ENCODE results near the gene ADAMTS9.

The ADAMTS9 gene

DNA sequence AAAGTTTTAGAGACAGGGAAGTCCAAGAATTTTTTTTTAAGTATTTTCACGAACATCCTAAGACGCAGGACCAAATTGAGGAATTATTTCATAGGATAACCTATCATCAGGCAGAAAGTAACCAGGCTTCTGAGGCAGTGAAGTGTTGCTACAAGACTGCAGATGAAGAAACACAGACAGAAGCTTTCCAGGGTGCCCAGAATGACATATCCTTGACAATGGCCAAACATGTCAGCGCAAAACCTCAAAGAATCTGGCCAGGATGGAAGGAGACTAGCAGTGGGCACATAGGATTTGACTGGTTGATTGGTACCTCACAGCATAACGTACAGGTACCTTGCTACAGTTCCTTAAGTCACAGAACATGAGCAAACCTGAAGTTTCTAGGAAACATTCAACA, 7.5 kb downstream of the ADAMTS9 start:
- H3F3A ChIP-seq (ENCODE audit: insufficient read depth): no peaks in the 10 kb centered on the region
- H3K9ac ChIP-seq (ENCODE audit: low read length): no peak overlapping the region
- H3K9me3 ChIP-seq (ENCODE audit: insufficient read depth, low read length): no peaks in the 10 kb centered on the region
- H4K20me1 ChIP-seq (ENCODE audit: low read depth, low read length): no peaks in the 10 kb centered on the region
- H3K79me2 ChIP-seq (ENCODE audit: insufficient read depth, low read length): no peaks in the 10 kb centered on the region
- TF ChIP-seq, protein P1, sequence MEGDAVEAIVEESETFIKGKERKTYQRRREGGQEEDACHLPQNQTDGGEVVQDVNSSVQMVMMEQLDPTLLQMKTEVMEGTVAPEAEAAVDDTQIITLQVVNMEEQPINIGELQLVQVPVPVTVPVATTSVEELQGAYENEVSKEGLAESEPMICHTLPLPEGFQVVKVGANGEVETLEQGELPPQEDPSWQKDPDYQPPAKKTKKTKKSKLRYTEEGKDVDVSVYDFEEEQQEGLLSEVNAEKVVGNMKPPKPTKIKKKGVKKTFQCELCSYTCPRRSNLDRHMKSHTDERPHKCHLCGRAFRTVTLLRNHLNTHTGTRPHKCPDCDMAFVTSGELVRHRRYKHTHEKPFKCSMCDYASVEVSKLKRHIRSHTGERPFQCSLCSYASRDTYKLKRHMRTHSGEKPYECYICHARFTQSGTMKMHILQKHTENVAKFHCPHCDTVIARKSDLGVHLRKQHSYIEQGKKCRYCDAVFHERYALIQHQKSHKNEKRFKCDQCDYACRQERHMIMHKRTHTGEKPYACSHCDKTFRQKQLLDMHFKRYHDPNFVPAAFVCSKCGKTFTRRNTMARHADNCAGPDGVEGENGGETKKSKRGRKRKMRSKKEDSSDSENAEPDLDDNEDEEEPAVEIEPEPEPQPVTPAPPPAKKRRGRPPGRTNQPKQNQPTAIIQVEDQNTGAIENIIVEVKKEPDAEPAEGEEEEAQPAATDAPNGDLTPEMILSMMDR (IDR thresholded peaks at IDR 0.05; ENCODE audit: insufficient read depth, low read length, poor library complexity, severe bottlenecking): no peak
- TF ChIP-seq EZH2phosphoT487 (conservative IDR thresholded peaks at IDR 0.05; ENCODE audit: low read length): no peak
- no peaks in the 10 kb centered on the region for H3K9me2 ChIP-seq (replicated peaks; ENCODE audit: insufficient read depth, low read length)
- no peaks in the 10 kb centered on the region for H3K27me3 ChIP-seq (ENCODE audit: low read length)
- H3K27ac ChIP-seq (ENCODE audit: low read depth, low read length): no peak overlapping the region
- no peak overlapping the region for H3K4me2 ChIP-seq (ENCODE audit: low read depth, low read length, poor library complexity, severe bottlenecking)
- no peak overlapping the region for H3K4me3 ChIP-seq (ENCODE audit: insufficient read depth, low read length, poor library complexity, severe bottlenecking)
- no peak overlapping the region for H2AFZ ChIP-seq (ENCODE audit: low read depth, low read length, severe bottlenecking)
- H3K36me3 ChIP-seq (ENCODE audit: low read length): no peaks in the 10 kb centered on the region

GRCh38 chr3:64677961-64678716, 9.7 kb downstream of the ADAMTS9 start:
- H3K9me2 ChIP-seq (replicated peaks; ENCODE audit: insufficient read depth, low read length): no peaks in the 10 kb centered on the region
- no peaks in the 10 kb centered on the region for H3K27me3 ChIP-seq (ENCODE audit: low read length)
- H3K9me3 ChIP-seq (ENCODE audit: insufficient read depth, low read length): no peaks in the 10 kb centered on the region
- no peaks in the 10 kb centered on the region for H3F3A ChIP-seq (ENCODE audit: insufficient read depth)
- H3K9ac ChIP-seq (ENCODE audit: low read length): no peak overlapping the region
- no peaks in the 10 kb centered on the region for H4K20me1 ChIP-seq (ENCODE audit: low read depth, low read length)
- H3K4me2 ChIP-seq (ENCODE audit: low read depth, low read length, poor library complexity, severe bottlenecking): no peak overlapping the region
- no peak overlapping the region for H2AFZ ChIP-seq (ENCODE audit: low read depth, low read length, severe bottlenecking)
- no peaks in the 10 kb centered on the region for H3K79me2 ChIP-seq (ENCODE audit: insufficient read depth, low read length)
- H3K36me3 ChIP-seq (ENCODE audit: low read length): no peaks in the 10 kb centered on the region
- no peak overlapping the region for H3K4me3 ChIP-seq (ENCODE audit: insufficient read depth, low read length, poor library complexity, severe bottlenecking)
- no peak overlapping the region for H3K27ac ChIP-seq (ENCODE audit: low read depth, low read length)
- TF ChIP-seq, protein P1 (IDR thresholded peaks at IDR 0.05; ENCODE audit: insufficient read depth, low read length, poor library complexity, severe bottlenecking): no peak
- TF ChIP-seq EZH2phosphoT487 (conservative IDR thresholded peaks at IDR 0.05; ENCODE audit: low read length): no peak

DNA sequence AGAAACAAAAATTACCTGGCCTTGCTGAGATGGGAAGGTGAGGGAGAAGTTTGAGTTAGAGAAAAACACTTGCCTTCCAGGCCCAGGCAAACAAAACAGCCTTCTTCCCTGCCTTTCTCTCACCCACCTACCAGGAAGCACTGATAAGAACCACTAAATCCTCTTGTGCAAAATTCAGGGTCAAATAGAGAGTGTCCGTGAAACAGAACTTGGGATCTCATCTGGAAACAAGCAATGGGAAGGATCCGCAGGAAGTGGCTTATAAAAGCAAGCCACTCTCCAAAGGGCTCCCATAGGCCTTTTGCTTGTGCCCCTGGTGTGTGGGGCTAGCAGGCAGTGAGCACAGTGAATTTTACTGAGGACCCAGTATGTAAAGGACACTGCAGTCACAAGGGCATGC, 11.0 kb downstream of the ADAMTS9 start:
- no peak overlapping the region for H3K4me3 ChIP-seq (ENCODE audit: insufficient read depth, low read length, poor library complexity, severe bottlenecking)
- H2AFZ ChIP-seq (ENCODE audit: low read depth, low read length, severe bottlenecking): no peak overlapping the region
- H3K9me3 ChIP-seq (ENCODE audit: insufficient read depth, low read length): no peaks in the 10 kb centered on the region
- H3F3A ChIP-seq (ENCODE audit: insufficient read depth): no peaks in the 10 kb centered on the region
- H3K79me2 ChIP-seq (ENCODE audit: insufficient read depth, low read length): no peaks in the 10 kb centered on the region
- no peaks in the 10 kb centered on the region for H4K20me1 ChIP-seq (ENCODE audit: low read depth, low read length)
- no peaks in the 10 kb centered on the region for H3K27me3 ChIP-seq (ENCODE audit: low read length)
- H3K9ac ChIP-seq (ENCODE audit: low read length): no peak overlapping the region
- TF ChIP-seq EZH2phosphoT487 (conservative IDR thresholded peaks at IDR 0.05; ENCODE audit: low read length): no peak
- no peaks in the 10 kb centered on the region for H3K9me2 ChIP-seq (replicated peaks; ENCODE audit: insufficient read depth, low read length)
- no peak overlapping the region for H3K4me2 ChIP-seq (ENCODE audit: low read depth, low read length, poor library complexity, severe bottlenecking)
- no peak overlapping the region for H3K27ac ChIP-seq (ENCODE audit: low read depth, low read length)
- H3K36me3 ChIP-seq (ENCODE audit: low read length): no peaks in the 10 kb centered on the region

GRCh38 chr3:64675687-64676247, 12.0 kb downstream of the ADAMTS9 start:
- no peaks in the 10 kb centered on the region for H3K9me3 ChIP-seq (ENCODE audit: insufficient read depth, low read length)
- no peak overlapping the region for H3K27ac ChIP-seq (ENCODE audit: low read depth, low read length)
- no peak overlapping the region for H3K4me2 ChIP-seq (ENCODE audit: low read depth, low read length, poor library complexity, severe bottlenecking)
- H3F3A ChIP-seq (ENCODE audit: insufficient read depth): no peaks in the 10 kb centered on the region
- no peaks in the 10 kb centered on the region for H3K9me2 ChIP-seq (replicated peaks; ENCODE audit: insufficient read depth, low read length)
- H3K4me3 ChIP-seq (ENCODE audit: insufficient read depth, low read length, poor library complexity, severe bottlenecking): no peak overlapping the region
- H4K20me1 ChIP-seq (ENCODE audit: low read depth, low read length): no peaks in the 10 kb centered on the region
- TF ChIP-seq, protein P1 (IDR thresholded peaks at IDR 0.05; ENCODE audit: insufficient read depth, low read length, poor library complexity, severe bottlenecking): no peak
- no peak for TF ChIP-seq EZH2phosphoT487 (conservative IDR thresholded peaks at IDR 0.05; ENCODE audit: low read length)
- no peaks in the 10 kb centered on the region for H3K27me3 ChIP-seq (ENCODE audit: low read length)
- no peaks in the 10 kb centered on the region for H3K36me3 ChIP-seq (ENCODE audit: low read length)
- H3K79me2 ChIP-seq (ENCODE audit: insufficient read depth, low read length): no peaks in the 10 kb centered on the region
- no peak overlapping the region for H3K9ac ChIP-seq (ENCODE audit: low read length)
- H2AFZ ChIP-seq (ENCODE audit: low read depth, low read length, severe bottlenecking): no peak overlapping the region

Data from SU-DHL-6 (cell line).